Activated CD4-positive, CD25-positive, alpha-beta regulatory T cell treated with anti-CD3 and anti-CD28 coated beads, Interleukin-2, amount 50 U/mL, for 72 hours (primary cell): ENCODE results near the gene SARS1.

Experiments used
- DNase-seq: peaks from one replicate; pipeline ENCODE4 v3.0.0; 2021

Gene SARS1

GRCh38 chr1:109251277-109252166, 37.8 kb downstream of the SARS1 start:
- no peak for DNase-seq

- DNase-seq: no peak
These were observed 38.6 kb downstream of the SARS1 start for GRCh38 chr1:109252167-109252892.

GRCh38 chr1:109252893-109253802, 39.4 kb downstream of the SARS1 start:
- DNase-seq: no peak

- no peak for DNase-seq
These were observed 40.3 kb downstream of the SARS1 start for GRCh38 chr1:109253803-109254620.

- no peak for DNase-seq
These were observed 40.9 kb downstream of the SARS1 start for GRCh38 chr1:109254621-109255096.

DNA sequence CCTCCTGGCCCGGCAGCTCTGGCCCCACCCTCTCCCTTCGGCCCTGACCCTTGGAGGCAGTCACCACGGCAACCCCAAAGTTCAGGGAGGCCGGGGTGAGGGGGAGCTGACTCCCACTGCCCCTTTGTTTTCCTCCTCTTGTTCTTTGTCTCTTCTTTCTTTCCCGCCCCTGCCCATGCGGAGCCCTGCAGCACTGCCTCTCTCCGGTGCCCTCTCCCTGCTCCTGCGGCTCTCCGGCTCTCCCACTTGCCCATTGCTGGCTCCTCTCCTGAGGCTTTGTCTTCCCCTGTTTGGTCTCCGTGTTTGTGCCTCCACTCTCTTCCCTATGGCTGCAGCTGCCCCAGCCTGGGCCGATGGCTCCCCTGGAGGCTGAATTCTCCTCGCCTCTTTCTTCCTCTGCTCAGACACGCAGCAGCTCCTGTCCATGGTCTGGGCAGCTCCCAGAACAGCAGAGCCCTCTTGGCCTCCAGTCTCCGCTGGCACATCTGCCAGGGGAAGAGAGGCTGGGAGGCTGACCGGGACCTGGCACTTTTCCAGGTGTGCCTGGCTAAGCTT, 41.5 kb downstream of the SARS1 start:
- DNase-seq: no peak

DNA sequence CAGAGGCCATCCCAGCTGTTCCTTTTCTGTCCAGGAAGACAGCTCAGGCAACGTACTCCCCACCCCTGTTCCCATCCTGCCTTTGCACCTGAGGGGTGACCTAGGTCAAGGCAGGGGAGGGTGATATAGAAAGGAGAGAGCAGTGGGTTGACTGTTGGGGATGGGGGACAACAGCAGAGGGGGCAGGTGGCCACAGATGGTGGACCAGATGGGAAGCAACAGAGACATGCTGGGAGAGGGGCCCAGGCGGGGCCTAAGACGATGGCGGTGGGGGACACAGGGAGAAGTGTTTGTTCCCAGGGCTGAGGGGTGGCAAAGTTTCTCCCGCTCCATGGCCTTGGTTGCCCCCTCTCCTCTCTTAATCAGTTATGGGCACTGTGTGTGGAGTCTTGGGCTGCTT, 42.0 kb downstream of the SARS1 start:
- no peak for DNase-seq

GRCh38 chr1:109256085-109256484, 42.4 kb downstream of the SARS1 start:
- DNase-seq: no peak

- DNase-seq: no peak
These were observed 43.4 kb downstream of the SARS1 start for GRCh38 chr1:109256971-109257681.

- DNase-seq: no peak
These were observed 44.1 kb downstream of the SARS1 start for GRCh38 chr1:109257682-109258421.

- DNase-seq: no peak
These were observed 45.1 kb downstream of the SARS1 start for GRCh38 chr1:109258481-109259466.

GRCh38 chr1:109259674-109260557, 46.2 kb downstream of the SARS1 start:
- no peak for DNase-seq

GRCh38 chr1:109261006-109261405, 47.3 kb downstream of the SARS1 start:
- no peak for DNase-seq

GRCh38 chr1:109261578-109261977, 47.9 kb downstream of the SARS1 start:
- DNase-seq: no peak

DNA sequence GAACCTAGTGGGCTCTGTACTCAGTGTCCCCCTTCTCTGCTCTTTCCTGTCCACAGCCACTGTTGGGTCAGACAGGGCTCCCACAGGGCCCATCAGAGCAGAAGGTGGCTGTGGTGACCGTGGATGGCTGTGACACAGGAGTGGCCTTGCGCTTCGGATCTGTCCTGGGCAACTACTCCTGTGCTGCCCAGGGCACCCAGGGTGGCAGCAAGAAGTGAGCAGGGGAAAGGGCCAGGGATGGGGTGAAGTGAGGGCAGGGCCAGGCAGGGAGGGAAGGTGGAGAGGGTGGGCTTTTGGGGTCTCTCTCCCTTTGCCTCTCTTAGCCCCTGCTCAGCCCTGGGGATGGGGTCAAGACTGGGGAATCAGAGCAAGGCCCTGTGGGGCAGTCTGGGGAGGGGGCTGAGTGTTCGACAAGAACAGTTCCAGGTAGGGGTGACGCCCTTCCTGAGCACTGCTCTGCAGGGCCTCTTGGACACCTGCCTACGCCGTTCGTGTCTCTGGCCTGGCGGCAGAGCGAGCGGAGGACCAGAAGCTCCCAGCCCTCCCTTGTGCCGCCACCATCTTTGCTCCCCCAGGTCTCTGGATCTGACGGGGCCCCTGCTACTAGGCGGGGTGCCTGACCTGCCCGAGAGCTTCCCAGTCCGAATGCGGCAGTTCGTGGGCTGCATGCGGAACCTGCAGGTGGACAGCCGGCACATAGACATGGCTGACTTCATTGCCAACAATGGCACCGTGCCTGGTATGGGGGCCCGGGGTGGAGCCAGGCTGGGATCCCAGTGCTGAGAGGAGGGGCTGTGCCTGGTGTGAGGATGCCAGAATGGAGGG, 48.7 kb downstream of the SARS1 start:
- no peak for DNase-seq

- no peak for DNase-seq
These were observed 49.5 kb downstream of the SARS1 start for GRCh38 chr1:109263234-109263596.
